Keratinocyte (primary cell): ENCODE data around the gene PTPRN2. TPM values are rescaled to one million over a fixed set of nuclear protein-coding genes. Genes with fewer than 3 reads are reported as not detected.

Experiments used
- DNase-seq: peaks from one replicate; pipeline ENCODE4 v3.0.0-alpha.2; 2011; ENCODE audit warnings: low read depth, missing footprints, low spot score
- FAIRE-seq: peaks from 2 replicates; lab custom pipeline; 2011; peaks lifted over from hg19 to GRCh38; lab: Jason Lieb, UNC
- H2AFZ ChIP-seq: 2 replicates; pipeline ENCODE4 v1.6.0; 2012; ENCODE audit warnings: low read length, control low read depth, inconsistent platforms; ENCODE audit not compliant: control insufficient read depth
- H3K27ac ChIP-seq: 2 replicates; pipeline ENCODE4 v1.5.1; 2011; ENCODE audit warnings: low read length; ENCODE audit not compliant: control insufficient read depth, insufficient read depth
- H3K27me3 ChIP-seq: 3 replicates; pipeline ENCODE4 v1.6.0; 2011; ENCODE audit warnings: low read length; ENCODE audit not compliant: control insufficient read depth, insufficient read depth; ENCODE audit errors: extremely low read depth
- H3K36me3 ChIP-seq, 2 experiments: 2 replicates in 1 of 2; 3 replicates in 1 of 2; pipeline ENCODE4 v1.5.1; 2011; ENCODE audit warnings: low read length in 2 of 2, mild to moderate bottlenecking in 1 of 2; ENCODE audit not compliant: control insufficient read depth in 2 of 2, insufficient read depth in 2 of 2; ENCODE audit errors: extremely low read depth in 1 of 2
- H3K4me1 ChIP-seq: 3 replicates; pipeline ENCODE4 v1.5.1; 2011; ENCODE audit warnings: low read length; ENCODE audit not compliant: control insufficient read depth, insufficient read depth; ENCODE audit errors: extremely low read depth
- H3K4me2 ChIP-seq: 3 replicates; pipeline ENCODE4 v1.6.0; 2011; ENCODE audit warnings: low read depth, low read length; ENCODE audit not compliant: control insufficient read depth, insufficient read depth; ENCODE audit errors: extremely low read depth
- H3K4me3 ChIP-seq, 3 experiments: fragments of 200-600 bp in 1 of 3; sonication (generic) in 1 of 3; 2 replicates in 2 of 3; 3 replicates in 1 of 3; pipeline ENCODE4 v1.5.1; 2011 to 2016; ENCODE audit warnings: low read length in 3 of 3, mild to moderate bottlenecking in 3 of 3, control low read depth in 2 of 3, inconsistent platforms in 1 of 3, low read depth in 1 of 3, mixed read lengths in 1 of 3, mixed run types in 1 of 3, moderate library complexity in 1 of 3; ENCODE audit not compliant: control insufficient read depth in 2 of 3, insufficient read depth in 2 of 3; ENCODE audit errors: extremely low read depth in 1 of 3
- H3K79me2 ChIP-seq: 2 replicates; pipeline ENCODE4 v1.6.0; 2012; ENCODE audit warnings: low read length; ENCODE audit not compliant: control insufficient read depth, insufficient read depth
- H3K9ac ChIP-seq: 3 replicates; pipeline ENCODE4 v1.6.0; 2011; ENCODE audit warnings: low read length; ENCODE audit not compliant: control insufficient read depth, insufficient read depth; ENCODE audit errors: extremely low read depth
- H3K9me1 ChIP-seq: 3 replicates; pipeline ENCODE4 v1.6.0; 2011; ENCODE audit warnings: low read length; ENCODE audit not compliant: control insufficient read depth, insufficient read depth; ENCODE audit errors: extremely low read depth
- H3K9me3 ChIP-seq: 2 replicates; pipeline ENCODE4 v1.5.1; 2012; ENCODE audit warnings: low read depth, low read length; ENCODE audit not compliant: control insufficient read depth
- H4K20me1 ChIP-seq: 3 replicates; pipeline ENCODE4 v1.6.0; 2011; ENCODE audit warnings: low read length; ENCODE audit not compliant: control insufficient read depth, insufficient read depth; ENCODE audit errors: extremely low read depth
- CTCF ChIP-seq, 3 experiments: IDR thresholded peaks in 1 of 3; conservative IDR thresholded peaks in 1 of 3; optimal IDR thresholded peaks in 1 of 3; 2 replicates in 2 of 3; 3 replicates in 1 of 3; pipeline versions ENCODE3 to v1.5.1; 2011; ENCODE audit warnings: low read length in 3 of 3, mild to moderate bottlenecking in 3 of 3, moderate library complexity in 2 of 3, control low read depth in 1 of 3, inconsistent platforms in 1 of 3; ENCODE audit not compliant: insufficient read depth in 2 of 3; ENCODE audit errors: extremely low read depth in 1 of 3
- EZH2 ChIP-seq: IDR thresholded peaks from one replicate; pipeline ENCODE4 v1.6.1; 2012; ENCODE audit warnings: inconsistent platforms, mild to moderate bottlenecking, low read length, moderate library complexity
- dilution Hi-C: fragments of 300-500 bp; cut with MboI; formaldehyde crosslinking; loops from one replicate; pipeline ENCODE4 v1.7.0; 2020; ENCODE audit warnings: low sequenced_read_pairs; ENCODE audit not compliant: extremely low pct_ligation_motif_present
- polyA plus RNA-seq, 5 experiments: library from polyadenylated mRNA; depleted of rRNA in 3 of 5; stranded (reverse) in 3 of 5; stranded (forward) in 1 of 5; unstranded in 1 of 5; fragments of >200 nt; gene quantifications; 1 replicate in 1 of 5; 2 replicates in 3 of 5; 3 replicates in 1 of 5; pipeline versions ENCODE4 v1.2.1 to v1.2.3, GENCODE V29; 2011 to 2012; ENCODE audit warnings: missing spikeins in 2 of 5, low read depth in 1 of 5, low replicate concordance in 1 of 5

The PTPRN2 gene
- polyA plus RNA-seq, 1 donor (not counting 4 experiments of a cell fraction or from before 2014, with no cell fraction given) = not detected

GRCh38 chr7:158141806-158142518 is 445.7 kb downstream of the PTPRN2 start:
- Histone ChIP-seq H3K27ac (no peak overlapping the region), H3K9ac (no peak overlapping the region), H2AFZ (no peak overlapping the region), H3K27me3 (no peaks in the 10 kb centered on the region), H4K20me1 (no peaks in the 10 kb centered on the region), H3K4me2 (no peak overlapping the region), H3K79me2 (no peaks in the 10 kb centered on the region), H3K4me1 (no peaks in the 10 kb centered on the region), H3K4me3 (no peak overlapping the region), H3K9me1 (no peaks in the 10 kb centered on the region), H3K36me3 (no peaks in the 10 kb centered on the region), H3K9me3 (peaks cover 14% of the 10 kb centered on the region)
- dilution Hi-C loops = loop anchor here (25.0 kb wide), 1 partner anchor 95 kb away; no protein-coding TSS in a partner anchor
- no peak for FAIRE-seq
- DNase-seq = no peak
- no peak for TF ChIP-seq CTCF (optimal IDR thresholded peaks at IDR 0.05 in 1 of 3, IDR thresholded peaks at IDR 0.05 in 1 of 3, conservative IDR thresholded peaks at IDR 0.05 in 1 of 3; ENCODE audit: extremely low read depth in 1 of 3, insufficient read depth in 2 of 3, low read length in 3 of 3)
- no peak for TF ChIP-seq EZH2

- dilution Hi-C loops = loop anchor here (25.0 kb wide), 1 partner anchor 96 kb away; no protein-coding TSS in a partner anchor
- H3K4me1 ChIP-seq = no peaks in the 10 kb centered on the region
- peaks cover 14% of the 10 kb centered on the region for H3K9me3 ChIP-seq
- no peak overlapping the region for H2AFZ ChIP-seq
- no peak for DNase-seq
- H3K4me3 ChIP-seq = no peak overlapping the region
- no peaks in the 10 kb centered on the region for H3K79me2 ChIP-seq
- no peaks in the 10 kb centered on the region for H3K36me3 ChIP-seq
- no peak for FAIRE-seq
- no peaks in the 10 kb centered on the region for H3K9me1 ChIP-seq
- no peaks in the 10 kb centered on the region for H4K20me1 ChIP-seq
- H3K27ac ChIP-seq = no peak overlapping the region
- H3K27me3 ChIP-seq = no peaks in the 10 kb centered on the region
- H3K4me2 ChIP-seq = no peak overlapping the region
- H3K9ac ChIP-seq = no peak overlapping the region
- TF ChIP-seq CTCF (optimal IDR thresholded peaks at IDR 0.05 in 1 of 3, IDR thresholded peaks at IDR 0.05 in 1 of 3, conservative IDR thresholded peaks at IDR 0.05 in 1 of 3; ENCODE audit: extremely low read depth in 1 of 3, insufficient read depth in 2 of 3, low read length in 3 of 3) (no peak), EZH2 (no peak)
These were observed 446.4 kb downstream of the PTPRN2 start for GRCh38 chr7:158141221-158141582.
